Endodermal cell (in vitro differentiated cells): Measurements from ENCODE around the gene SCGB1D1. TPM values are rescaled to one million over a fixed set of nuclear protein-coding genes. Genes with fewer than 3 reads are reported as not detected.

Experiments
- DNase-seq: peaks from one replicate; pipeline ENCODE4 v3.0.0-alpha.2; 2017
- H3K27ac ChIP-seq: 2 replicates; pipeline ENCODE4 v1.5.1; 2013; ENCODE audit warnings: mild to moderate bottlenecking, low read depth, low read length, moderate library complexity
- H3K27me3 ChIP-seq: 2 replicates; pipeline ENCODE4 v1.6.1; 2013; ENCODE audit warnings: mild to moderate bottlenecking, low read length, moderate library complexity; ENCODE audit not compliant: insufficient read depth, control insufficient read depth, poor library complexity, severe bottlenecking
- H3K36me3 ChIP-seq: 2 replicates; pipeline ENCODE4 v1.7.0; 2013; ENCODE audit warnings: mild to moderate bottlenecking, low read length, moderate library complexity; ENCODE audit not compliant: control insufficient read depth, insufficient read depth
- H3K4me1 ChIP-seq: one replicate; pipeline ENCODE4 v1.7.0; 2013; ENCODE audit warnings: low read length; ENCODE audit not compliant: control insufficient read depth, insufficient read depth
- H3K4me3 ChIP-seq: 2 replicates; pipeline ENCODE4 v1.5.1; 2013; ENCODE audit warnings: mild to moderate bottlenecking, low read length, moderate library complexity
- H3K9ac ChIP-seq: 2 replicates; pipeline ENCODE4 v1.6.1; 2013; ENCODE audit warnings: mild to moderate bottlenecking, low read length, moderate library complexity; ENCODE audit not compliant: poor library complexity, severe bottlenecking; ENCODE audit errors: extremely low read depth
- H3K9me3 ChIP-seq: 2 replicates; pipeline ENCODE4 v1.6.1; 2013; ENCODE audit warnings: mild to moderate bottlenecking, low read length, moderate library complexity; ENCODE audit not compliant: control insufficient read depth
- H3K27ac Mint-ChIP-seq: 2 replicates; pipeline ENCODE4 v1.8.0; 2020; ENCODE audit warnings: mixed read lengths
- H3K27me3 Mint-ChIP-seq: 2 replicates; pipeline ENCODE4 v1.8.0; 2021; ENCODE audit warnings: mild to moderate bottlenecking, mixed read lengths; ENCODE audit not compliant: insufficient read depth
- H3K36me3 Mint-ChIP-seq: 2 replicates; pipeline ENCODE4 v1.8.0; 2020; ENCODE audit warnings: low read depth, mixed read lengths
- H3K4me1 Mint-ChIP-seq: 2 replicates; pipeline ENCODE4 v1.8.0; 2020; ENCODE audit warnings: mixed read lengths
- H3K4me3 Mint-ChIP-seq: 2 replicates; pipeline ENCODE4 v1.8.0; 2020; ENCODE audit warnings: mild to moderate bottlenecking, moderate library complexity, mixed read lengths
- H3K9me3 Mint-ChIP-seq: 2 replicates; pipeline ENCODE4 v1.8.0; 2020; ENCODE audit warnings: mild to moderate bottlenecking, mixed read lengths
- CTCF ChIP-seq: fragments of 200-600 bp; sonication (generic); conservative IDR thresholded peaks from 2 replicates; pipeline ENCODE4 v1.5.0; 2021; ENCODE audit warnings: antibody characterized with exemption, mild to moderate bottlenecking
- WGBS, 2 experiments: methylation state at CpG; one replicate each; pipeline versions ENCODE4 v1.1.5 to v1.1.7; 2013; ENCODE audit warnings: missing lambda C conversion rate in 2 of 2, mixed read lengths in 1 of 2; ENCODE audit not compliant: insufficient coverage in 1 of 2, insufficient read length in 1 of 2; 5-methylcytosine and 5-hydroxymethylcytosine counted together
- total RNA-seq, 2 donors: library from RNA; stranded (reverse); fragmentation: NEBNext Ultra II Directional in 1 of 2; extraction: Animal tissue kit (Norgen Biotek cat#: 25700) in 1 of 2; gene quantifications; 2 replicates in 1 of 2; 3 replicates in 1 of 2; pipeline ENCODE4 v1.2.1, GENCODE V29; 2021

Gene SCGB1D1
- total RNA-seq, 2 donors from 2014 or later, result not detected

GRCh38 chr11:62142043-62142375 is 48.0 kb upstream of the SCGB1D1 start:
- Histone ChIP-seq H3K4me3 (no peak overlapping the region), H3K4me1 (no peaks in the 10 kb centered on the region), H3K27me3 (no peaks in the 10 kb centered on the region), H3K36me3 (peaks cover 59% of the 10 kb centered on the region), H3K9me3 (no peaks in the 10 kb centered on the region), H3K27ac (no peak overlapping the region), H3K9ac (no peak overlapping the region)
- 92 to 94% methylated on average over 2 to 4 of the region's 4 CpGs for WGBS, 2 experiments
- no peaks in the 10 kb centered on the region for H3K9me3 Mint-ChIP-seq
- DNase-seq, result peak; percentile 29
- no peaks in the 10 kb centered on the region for H3K4me1 Mint-ChIP-seq
- peaks cover 40% of the 10 kb centered on the region for H3K36me3 Mint-ChIP-seq
- no peaks in the 10 kb centered on the region for H3K27me3 Mint-ChIP-seq
- no peak overlapping the region for H3K4me3 Mint-ChIP-seq
- TF ChIP-seq CTCF, result no peak
- no peak overlapping the region for H3K27ac Mint-ChIP-seq

- Histone ChIP-seq H3K4me1 (no peaks in the 10 kb centered on the region), H3K36me3 (peaks cover 59% of the 10 kb centered on the region), H3K9ac (no peak overlapping the region), H3K4me3 (no peak overlapping the region), H3K9me3 (no peaks in the 10 kb centered on the region), H3K27me3 (no peaks in the 10 kb centered on the region), H3K27ac (no peak overlapping the region)
- Mint-ChIP-seq H3K27ac (no peak overlapping the region), H3K9me3 (no peaks in the 10 kb centered on the region), H3K4me3 (no peak overlapping the region), H3K27me3 (no peaks in the 10 kb centered on the region), H3K36me3 (peaks cover 49% of the 10 kb centered on the region), H3K4me1 (no peaks in the 10 kb centered on the region)
- 86 to 88% methylated on average over 3 of the region's 3 CpGs for WGBS, 2 experiments
- peak; percentile 34 for DNase-seq
- TF ChIP-seq CTCF, result no peak
Measured at GRCh38 chr11:62142921-62143320, 47.1 kb upstream of the SCGB1D1 start.

GRCh38 chr11:62143727-62144126 is 46.3 kb upstream of the SCGB1D1 start:
- Mint-ChIP-seq H3K27me3 (no peaks in the 10 kb centered on the region), H3K4me1 (no peaks in the 10 kb centered on the region), H3K36me3 (peaks cover 53% of the 10 kb centered on the region), H3K9me3 (no peaks in the 10 kb centered on the region), H3K4me3 (no peak overlapping the region), H3K27ac (no peak overlapping the region)
- WGBS, 2 experiments, result 88 to 100% methylated on average over 1 of the region's 1 CpG
- no peak overlapping the region for H3K9ac ChIP-seq
- H3K27me3 ChIP-seq, result no peaks in the 10 kb centered on the region
- peak; percentile 37 for TF ChIP-seq CTCF
- no peaks in the 10 kb centered on the region for H3K4me1 ChIP-seq
- peaks cover 59% of the 10 kb centered on the region for H3K36me3 ChIP-seq
- peak; percentile 43 for DNase-seq
- H3K4me3 ChIP-seq, result no peak overlapping the region
- no peak overlapping the region for H3K27ac ChIP-seq
- H3K9me3 ChIP-seq, result no peaks in the 10 kb centered on the region
